Nephron (organoid): ENCODE measurements around the gene KLHL1.

Experiments
- H3K27ac Mint-ChIP-seq, 3 experiments: 2 replicates each; pipeline ENCODE4 v1.8.0; 2020; ENCODE audit warnings: mixed read lengths in 3 of 3, mild to moderate bottlenecking in 2 of 3, moderate library complexity in 1 of 3
- H3K27me3 Mint-ChIP-seq: 2 replicates; pipeline ENCODE4 v1.8.0; 2021; ENCODE audit warnings: low read depth, mild to moderate bottlenecking, moderate library complexity, mixed read lengths
- H3K36me3 Mint-ChIP-seq: 2 replicates; pipeline ENCODE4 v1.8.0; 2020; ENCODE audit warnings: low read depth, mixed read lengths
- H3K4me1 Mint-ChIP-seq: 2 replicates; pipeline ENCODE4 v1.8.0; 2020; ENCODE audit warnings: mixed read lengths
- H3K4me3 Mint-ChIP-seq, 3 experiments: 2 replicates each; pipeline ENCODE4 v1.8.0; 2020; ENCODE audit warnings: mild to moderate bottlenecking in 3 of 3, mixed read lengths in 3 of 3, moderate library complexity in 2 of 3
- H3K9me3 Mint-ChIP-seq: 2 replicates; pipeline ENCODE4 v1.8.0; 2020; ENCODE audit warnings: mixed read lengths
- CTCF ChIP-seq, 3 experiments: fragments of 200-600 bp; sonication (generic); IDR thresholded peaks; one replicate each; pipeline ENCODE4 v1.5.0; 2021; ENCODE audit warnings: antibody characterized with exemption in 3 of 3; ENCODE audit not compliant: unreplicated experiment in 3 of 3

The KLHL1 gene

GRCh38 chr13:69857183-69857821, 250.9 kb downstream of the KLHL1 start:
- Mint-ChIP-seq H3K4me3 (no peak overlapping the region), H3K36me3 (no peaks in the 10 kb centered on the region), H3K27me3 (no peaks in the 10 kb centered on the region), H3K4me1 (peaks cover 5% of the 10 kb centered on the region), H3K9me3 (no peaks in the 10 kb centered on the region), H3K27ac (peak overlapping the region; percentile 19 to 70 (median 32))
- TF ChIP-seq CTCF (IDR thresholded peaks at IDR 0.05; ENCODE audit: unreplicated experiment in 3 of 3) = peak; percentile 69 to 77 (median 77)

GRCh38 chr13:69856331-69856730, 251.9 kb downstream of the KLHL1 start:
- H3K27ac Mint-ChIP-seq = peak overlapping the region; percentile 19 to 70 (median 61)
- H3K36me3 Mint-ChIP-seq = no peaks in the 10 kb centered on the region
- H3K27me3 Mint-ChIP-seq = no peaks in the 10 kb centered on the region
- H3K9me3 Mint-ChIP-seq = no peaks in the 10 kb centered on the region
- no peak for TF ChIP-seq CTCF (IDR thresholded peaks at IDR 0.05; ENCODE audit: unreplicated experiment in 3 of 3)
- no peak overlapping the region for H3K4me3 Mint-ChIP-seq
- H3K4me1 Mint-ChIP-seq = peaks cover 5% of the 10 kb centered on the region

- Mint-ChIP-seq H3K27me3 (no peaks in the 10 kb centered on the region), H3K4me1 (no peaks in the 10 kb centered on the region), H3K4me3 (no peak overlapping the region), H3K27ac (no peak overlapping the region), H3K36me3 (no peaks in the 10 kb centered on the region), H3K9me3 (peaks cover 8% of the 10 kb centered on the region)
- TF ChIP-seq CTCF (IDR thresholded peaks at IDR 0.05; ENCODE audit: unreplicated experiment in 3 of 3) = no peak
These were observed 279.7 kb downstream of the KLHL1 start for GRCh38 chr13:69828527-69828926.

GRCh38 chr13:69820180-69820579, 288.1 kb downstream of the KLHL1 start:
- Mint-ChIP-seq H3K27ac (no peak overlapping the region), H3K4me1 (no peaks in the 10 kb centered on the region), H3K36me3 (no peaks in the 10 kb centered on the region), H3K27me3 (no peaks in the 10 kb centered on the region), H3K9me3 (no peaks in the 10 kb centered on the region), H3K4me3 (no peak overlapping the region)
- no peak for TF ChIP-seq CTCF (IDR thresholded peaks at IDR 0.05; ENCODE audit: unreplicated experiment in 3 of 3)

GRCh38 chr13:69817333-69817869, 290.9 kb downstream of the KLHL1 start:
- TF ChIP-seq CTCF (IDR thresholded peaks at IDR 0.05; ENCODE audit: unreplicated experiment in 3 of 3) = no peak
- H3K36me3 Mint-ChIP-seq = no peaks in the 10 kb centered on the region
- peaks cover 9% of the 10 kb centered on the region for H3K9me3 Mint-ChIP-seq
- no peaks in the 10 kb centered on the region for H3K27me3 Mint-ChIP-seq
- H3K4me1 Mint-ChIP-seq = no peaks in the 10 kb centered on the region
- no peak overlapping the region for H3K4me3 Mint-ChIP-seq
- no peak overlapping the region for H3K27ac Mint-ChIP-seq

- TF ChIP-seq CTCF (IDR thresholded peaks at IDR 0.05; ENCODE audit: unreplicated experiment in 3 of 3) = no peak
- no peaks in the 10 kb centered on the region for H3K36me3 Mint-ChIP-seq
- no peak overlapping the region for H3K27ac Mint-ChIP-seq
- H3K9me3 Mint-ChIP-seq = peaks cover 5% of the 10 kb centered on the region
- H3K4me3 Mint-ChIP-seq = no peak overlapping the region
- H3K4me1 Mint-ChIP-seq = no peaks in the 10 kb centered on the region
- H3K27me3 Mint-ChIP-seq = no peaks in the 10 kb centered on the region
These were observed 299.1 kb downstream of the KLHL1 start for GRCh38 chr13:69809152-69809551.
